ENCODE results near the gene TMEM134.
"Not testable (repeated sequence)": the region's sequence is repeated elsewhere in the genome, so short reads cannot be mapped to it uniquely, and the experiment has no call there.

Gene TMEM134, protein sequence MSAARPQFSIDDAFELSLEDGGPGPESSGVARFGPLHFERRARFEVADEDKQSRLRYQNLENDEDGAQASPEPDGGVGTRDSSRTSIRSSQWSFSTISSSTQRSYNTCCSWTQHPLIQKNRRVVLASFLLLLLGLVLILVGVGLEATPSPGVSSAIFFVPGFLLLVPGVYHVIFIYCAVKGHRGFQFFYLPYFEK

DNA sequence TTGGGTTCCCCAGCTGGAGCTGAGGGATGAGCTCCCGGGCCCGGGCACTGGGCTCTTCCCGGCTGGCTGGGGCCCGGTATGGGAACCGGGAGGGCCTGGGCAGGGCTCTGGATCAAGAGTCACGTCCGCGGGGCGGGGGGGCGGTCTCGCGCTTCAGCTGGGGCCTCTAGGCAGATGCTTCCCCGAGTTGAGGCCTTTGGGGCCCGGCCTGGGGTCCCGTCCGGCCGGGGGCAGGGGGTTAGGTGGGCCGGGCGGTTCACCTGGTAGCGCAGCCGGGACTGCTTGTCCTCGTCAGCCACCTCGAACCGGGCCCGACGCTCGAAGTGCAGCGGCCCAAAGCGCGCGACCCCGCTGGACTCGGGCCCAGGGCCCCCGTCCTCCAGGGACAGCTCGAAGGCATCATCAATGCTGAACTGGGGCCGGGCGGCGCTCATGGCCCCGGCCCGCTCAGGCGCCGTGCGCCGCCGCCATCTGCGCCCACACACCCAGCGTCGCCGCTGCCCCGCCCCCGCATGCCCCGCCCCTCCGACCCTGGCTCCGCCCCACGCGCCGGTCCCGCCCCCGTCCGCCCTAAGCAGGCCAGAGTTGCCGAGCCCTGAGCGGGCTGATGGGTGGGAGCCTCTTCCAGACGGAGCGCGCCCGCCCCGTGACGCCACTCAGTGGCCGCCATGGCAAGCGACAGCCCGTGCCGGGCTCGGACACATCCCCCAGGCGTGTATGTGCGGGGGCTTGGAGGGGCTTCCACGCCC lies at the start of gene TMEM134:
TSS of gene TMEM134 (minus strand) at position 493 of the 749 bp plus-strand sequence. CDS start at position 434, 59 bp downstream.
- DNase-seq (ENCODE audit: low read depth): peak; percentile 52

DNA sequence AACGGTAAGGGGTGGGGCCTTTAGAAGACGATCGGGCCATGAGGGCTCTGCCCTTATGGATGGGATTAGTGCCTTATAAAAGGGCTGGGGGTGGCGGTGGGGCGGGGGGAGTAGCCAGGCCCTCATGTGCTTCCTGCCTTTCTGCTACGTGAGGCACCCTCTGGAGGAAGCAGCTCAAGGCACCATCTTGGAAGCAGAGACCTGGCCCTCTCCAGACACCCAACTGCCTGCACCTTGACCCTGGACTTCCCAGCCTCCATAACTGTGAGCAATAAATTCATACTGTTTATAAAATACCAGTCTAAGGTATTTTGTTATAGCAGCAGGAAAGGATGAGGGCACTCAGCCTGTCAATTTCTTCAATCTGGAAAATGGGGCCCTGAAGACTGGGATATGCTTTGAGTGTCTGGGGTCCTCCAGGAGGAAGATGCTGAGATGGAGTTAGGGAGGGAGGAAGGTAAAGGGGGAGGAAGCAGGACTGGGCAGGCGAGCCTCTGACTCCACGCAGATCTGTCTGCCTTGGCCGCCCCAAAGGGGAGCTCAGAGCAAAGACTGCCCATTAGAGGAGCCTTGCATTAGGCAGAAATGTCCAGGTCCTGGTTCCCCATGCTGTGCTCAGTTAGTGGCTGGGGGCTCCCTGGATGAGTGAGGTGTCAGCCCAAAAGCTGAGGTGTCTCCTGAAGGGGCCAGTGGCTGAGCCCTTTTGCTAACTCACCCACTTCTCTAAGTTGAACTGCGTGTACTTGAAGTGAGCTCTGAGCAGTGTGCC lies 48.9 kb upstream of the TMEM134 start:
- no peak for DNase-seq (ENCODE audit: low read depth)

DNA sequence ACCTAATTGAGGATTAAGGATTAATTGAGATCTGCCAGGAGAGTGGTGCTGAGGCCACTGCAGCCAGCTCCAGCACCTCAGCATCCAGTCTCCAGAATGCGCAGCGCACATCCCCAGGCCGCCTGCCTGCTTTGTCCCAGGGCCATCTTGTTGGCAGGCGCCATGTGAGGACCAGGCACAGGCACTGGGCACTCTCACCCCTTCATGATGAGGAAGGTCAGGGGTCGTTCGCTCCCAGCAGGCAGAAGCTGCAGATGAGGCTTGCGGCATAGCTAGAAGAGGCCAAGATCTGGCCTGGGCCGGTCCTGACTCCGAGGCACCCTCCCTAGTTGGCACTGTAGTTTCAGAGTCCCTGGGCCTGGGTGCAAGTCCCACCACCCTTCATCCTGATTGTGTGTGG lies 47.8 kb upstream of the TMEM134 start:
- no peak for DNase-seq (ENCODE audit: low read depth)

DNA sequence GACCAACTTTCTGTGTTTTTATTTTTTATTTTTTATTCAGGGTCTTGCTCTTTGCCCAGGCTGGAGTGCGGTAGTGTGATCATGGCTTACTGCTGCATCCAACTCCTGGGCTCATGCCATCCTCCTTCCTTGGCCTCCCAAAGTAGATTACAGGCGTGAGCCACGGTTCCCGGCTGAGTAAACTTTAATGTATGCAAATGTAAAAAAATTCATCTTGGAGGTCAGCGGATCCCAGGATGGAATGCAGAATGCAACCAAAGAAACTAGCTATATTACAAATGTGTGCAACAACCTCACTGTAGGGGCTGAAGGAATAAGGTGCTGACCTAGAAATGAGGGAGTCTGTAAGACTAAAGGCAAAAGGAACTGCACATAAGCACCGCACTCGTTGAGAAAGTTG lies 45.1 kb upstream of the TMEM134 start:
- DNase-seq (ENCODE audit: low read depth): no peak

DNA sequence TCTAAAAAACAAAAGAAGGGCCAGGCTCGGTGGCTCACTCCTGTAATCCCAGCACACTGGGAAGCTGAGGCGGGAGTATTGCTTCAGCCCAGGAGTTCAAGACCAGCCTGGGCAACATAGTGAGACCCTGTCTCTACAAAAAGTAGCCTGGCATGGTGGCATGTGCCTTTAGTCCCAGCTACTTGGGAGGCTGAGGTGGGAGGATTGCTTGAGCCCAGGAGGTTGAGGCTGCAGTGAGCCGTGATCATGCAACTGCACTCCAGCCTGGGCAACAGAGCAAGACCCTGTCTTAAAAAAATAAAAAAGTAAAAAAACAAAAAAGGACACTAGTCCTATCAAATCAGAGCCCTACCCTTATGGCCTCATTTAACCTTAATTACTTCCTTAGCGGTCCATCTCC lies 42.5 kb upstream of the TMEM134 start:
- DNase-seq (ENCODE audit: low read depth): not testable (repeated sequence)

DNA sequence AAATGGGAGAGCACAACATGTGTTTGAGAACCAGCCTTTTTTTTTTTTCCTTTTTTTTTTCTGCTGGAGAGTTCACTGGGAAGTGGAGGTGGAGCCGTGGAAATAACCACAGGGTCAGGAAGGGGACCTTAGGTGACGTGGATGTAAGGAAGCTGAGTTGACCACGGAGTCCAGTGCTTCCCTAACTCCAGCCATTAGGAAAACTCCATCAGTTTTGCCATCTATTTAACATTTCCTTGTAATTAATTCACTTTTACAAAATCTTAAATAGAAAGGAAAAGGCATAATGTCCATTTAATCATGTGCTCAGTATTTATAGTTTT lies 40.9 kb upstream of the TMEM134 start:
- DNase-seq (ENCODE audit: low read depth): no peak

DNA sequence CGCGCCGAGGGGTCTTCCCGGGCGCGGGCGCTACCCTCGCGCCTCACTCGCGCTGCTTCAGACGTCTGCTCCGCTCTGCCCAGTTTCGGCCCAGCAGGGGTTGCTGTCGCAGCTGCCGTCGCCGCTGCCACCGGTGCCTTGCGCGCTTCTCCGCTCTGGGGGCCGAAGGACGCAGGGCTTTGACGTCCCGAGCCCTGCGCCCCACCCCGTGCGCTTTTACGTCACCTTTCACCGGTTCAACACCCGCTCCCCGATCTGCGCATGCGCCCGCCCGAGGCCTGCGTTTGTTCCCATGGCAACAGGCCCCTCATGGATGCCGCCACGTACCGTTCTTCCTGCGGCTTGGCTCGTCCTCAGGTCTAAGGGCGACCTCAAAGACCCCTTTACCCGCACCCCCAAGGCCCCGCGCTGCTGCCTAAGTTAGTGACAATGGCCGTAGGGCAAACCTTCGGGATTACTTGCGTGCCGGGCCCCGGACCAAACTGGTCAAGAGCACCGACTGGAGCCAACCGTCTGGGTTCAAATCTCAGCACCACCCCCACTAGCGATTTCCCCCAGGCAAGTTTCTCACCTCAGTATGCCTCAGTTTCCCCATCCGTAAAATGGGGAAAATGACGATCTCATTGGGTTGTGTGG lies 39.6 kb upstream of the TMEM134 start:
- peak; percentile 80 for DNase-seq (ENCODE audit: low read depth)

DNA sequence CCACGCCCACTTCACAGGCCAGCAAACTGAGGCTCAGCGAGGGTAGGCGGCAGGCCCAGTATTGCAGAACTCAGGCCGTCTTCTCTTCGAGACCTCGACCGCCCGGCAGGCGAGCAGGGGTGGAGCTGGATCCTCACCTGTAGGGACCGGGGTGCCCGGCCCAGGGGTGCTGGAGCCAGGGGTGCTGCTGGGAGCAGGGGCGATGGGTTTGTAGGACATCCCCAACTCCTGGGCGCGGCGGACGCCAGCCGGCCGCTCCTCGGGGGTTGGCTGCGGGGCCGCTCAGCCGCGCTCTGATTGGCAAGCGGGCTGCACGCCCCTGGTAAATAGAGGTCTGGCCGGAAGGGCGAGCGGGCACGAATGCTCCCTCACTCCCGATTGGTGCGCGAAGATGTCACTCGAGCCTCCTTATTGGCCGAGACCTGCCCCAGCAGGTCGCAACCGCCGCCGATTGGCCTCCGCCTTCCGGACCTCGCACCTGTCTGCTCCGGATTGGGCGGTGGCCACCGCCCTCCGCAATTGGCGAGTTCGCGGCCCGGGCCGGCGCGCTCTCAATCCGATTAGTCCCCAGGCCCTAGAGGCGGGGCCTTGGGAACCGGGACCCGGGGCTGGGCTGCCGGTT lies 38.9 kb upstream of the TMEM134 start, which contains the start of gene CDK2AP2:
TSS of gene CDK2AP2 (minus strand) at position 299 of the 622 bp plus-strand sequence. CDS start at position 219, 80 bp downstream.
- DNase-seq (ENCODE audit: low read depth): peak; percentile 99

DNA sequence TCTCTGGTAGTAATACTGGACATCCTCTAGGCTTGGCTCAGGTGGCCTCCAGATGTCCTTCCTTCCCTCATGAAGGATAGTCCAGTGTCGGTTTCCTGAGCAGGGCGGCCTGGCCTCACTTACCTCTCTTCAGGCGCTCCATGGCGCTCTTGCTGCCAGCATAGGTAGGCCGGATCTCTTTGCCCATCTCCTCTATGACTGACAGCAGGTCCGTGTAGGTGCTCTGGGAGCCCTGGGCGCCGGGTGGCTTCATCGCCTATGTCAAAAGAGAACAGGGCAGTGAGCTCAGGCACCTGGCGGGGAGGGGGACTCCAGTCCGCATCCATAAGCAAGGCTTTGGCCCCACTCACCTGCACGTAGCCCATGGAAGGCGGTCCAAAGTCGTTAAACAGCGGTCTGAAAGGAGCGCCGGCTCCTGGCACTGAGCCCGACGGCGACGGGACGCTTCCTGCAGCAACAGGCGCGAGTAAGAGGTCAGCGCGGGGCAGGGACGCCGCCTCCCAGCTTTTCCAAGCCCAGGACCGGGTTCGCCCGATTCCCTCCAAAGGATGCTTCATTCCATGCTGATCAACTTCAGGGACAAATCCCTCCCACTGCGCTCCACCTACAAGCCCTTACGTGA lies 38.3 kb upstream of the TMEM134 start:
- peak; percentile 50 for DNase-seq (ENCODE audit: low read depth)

DNA sequence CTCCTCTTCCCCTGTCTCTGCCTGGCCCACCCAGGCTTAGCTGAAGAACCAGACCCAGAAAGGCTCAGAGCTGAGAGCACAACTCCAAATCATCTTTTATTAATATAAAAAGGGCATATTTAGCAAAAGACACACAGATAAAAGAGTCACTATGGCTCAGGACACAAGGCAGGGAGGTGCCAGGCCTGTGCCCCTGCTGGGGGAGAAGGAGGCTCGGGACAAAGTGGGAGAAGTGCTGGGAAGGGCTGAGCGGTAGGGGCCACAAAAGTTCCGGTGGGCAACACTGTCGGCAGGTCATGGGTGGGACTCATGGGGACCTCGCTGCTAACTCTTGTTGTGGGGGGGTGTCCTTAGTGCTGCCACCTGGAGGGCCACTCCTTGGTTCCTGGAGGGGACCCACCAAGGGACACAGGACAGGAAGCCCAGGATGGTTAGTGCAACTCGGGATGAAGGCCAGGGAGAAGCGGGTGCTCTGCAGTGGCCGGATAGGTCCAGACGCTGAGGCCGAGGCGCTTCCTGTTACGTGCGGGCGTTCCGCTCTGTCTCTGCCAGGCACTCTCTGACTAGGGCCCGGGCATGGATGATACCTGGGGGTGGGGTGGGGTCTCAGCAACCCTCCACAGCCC lies 37.5 kb upstream of the TMEM134 start:
- DNase-seq (ENCODE audit: low read depth): no peak

DNA sequence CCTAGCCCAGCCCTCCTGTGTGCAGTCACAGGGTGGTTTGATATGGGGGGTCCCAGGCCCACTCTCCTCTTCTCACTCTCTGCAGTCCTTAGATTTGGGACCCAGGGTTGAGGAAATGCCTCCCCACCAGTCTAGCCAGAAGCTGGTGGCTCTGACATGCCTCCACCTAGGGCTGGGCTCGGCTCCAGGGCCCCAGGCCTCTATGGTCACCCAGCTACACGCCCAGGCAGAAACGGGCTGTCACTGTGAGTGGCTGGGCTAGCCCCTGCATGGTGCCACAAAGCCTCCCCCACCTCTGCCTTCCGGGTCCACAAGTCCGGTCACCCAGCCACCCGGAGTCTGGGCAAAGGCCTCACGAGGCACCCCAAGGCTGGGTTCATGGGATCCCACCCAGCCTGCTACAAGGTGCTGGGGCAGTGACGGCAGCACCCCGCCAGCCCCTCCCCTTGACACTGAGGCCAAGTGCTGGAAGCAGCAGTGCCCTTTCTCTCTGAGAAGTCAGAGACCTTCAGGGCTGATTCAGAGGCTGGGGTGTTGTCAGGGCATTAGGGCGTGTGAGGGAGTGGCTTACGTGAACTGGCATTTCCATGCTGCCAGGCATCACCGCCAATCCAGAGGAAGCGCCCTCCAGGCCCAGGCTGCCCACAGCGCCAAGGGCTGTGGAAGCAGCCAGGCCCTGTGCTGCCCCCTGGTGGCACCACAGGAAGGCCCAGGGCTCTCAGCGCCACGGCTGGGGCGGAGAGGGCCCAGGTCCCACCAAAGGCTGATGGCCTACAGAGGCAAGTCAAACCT lies 36.8 kb upstream of the TMEM134 start:
- DNase-seq (ENCODE audit: low read depth): peak; percentile 10

DNA sequence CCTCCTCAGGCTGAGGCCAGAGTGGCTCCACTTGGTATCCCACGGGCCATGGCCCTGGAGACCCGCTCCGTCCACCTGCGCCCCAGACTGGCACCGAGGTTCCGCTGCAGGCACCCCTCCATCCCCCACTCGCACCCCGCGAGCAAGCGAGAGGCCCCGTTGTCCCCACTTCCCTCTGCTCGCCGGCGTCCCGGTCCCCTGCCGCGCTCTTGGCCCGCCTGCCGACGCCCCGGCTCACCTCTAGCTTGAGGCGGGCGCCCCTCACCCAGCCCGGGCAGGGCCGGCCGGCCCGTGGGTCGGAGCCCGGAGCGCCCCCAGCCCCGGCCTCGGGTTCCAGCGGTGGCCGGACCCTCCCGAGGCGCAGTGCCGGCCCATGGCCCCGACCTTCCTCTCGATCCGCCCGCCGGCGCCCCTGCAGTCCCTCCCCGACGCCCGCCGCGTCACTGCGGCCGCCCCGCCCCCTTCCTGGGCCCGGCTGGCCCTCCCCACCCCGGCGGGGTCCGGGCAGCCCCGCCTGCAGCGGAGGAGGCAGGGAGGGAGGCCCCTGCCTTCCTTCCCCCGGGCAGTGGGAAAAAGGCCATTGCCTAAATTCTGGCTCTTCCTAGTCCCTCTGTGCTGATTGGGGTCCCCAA lies 36.0 kb upstream of the TMEM134 start, which contains the start of gene PITPNM1:
TSS of gene PITPNM1 (minus strand) at position 414 of the 632 bp plus-strand sequence. CDS start 1,183 bp downstream, outside the sequence.
- no peak for DNase-seq (ENCODE audit: low read depth)

DNA sequence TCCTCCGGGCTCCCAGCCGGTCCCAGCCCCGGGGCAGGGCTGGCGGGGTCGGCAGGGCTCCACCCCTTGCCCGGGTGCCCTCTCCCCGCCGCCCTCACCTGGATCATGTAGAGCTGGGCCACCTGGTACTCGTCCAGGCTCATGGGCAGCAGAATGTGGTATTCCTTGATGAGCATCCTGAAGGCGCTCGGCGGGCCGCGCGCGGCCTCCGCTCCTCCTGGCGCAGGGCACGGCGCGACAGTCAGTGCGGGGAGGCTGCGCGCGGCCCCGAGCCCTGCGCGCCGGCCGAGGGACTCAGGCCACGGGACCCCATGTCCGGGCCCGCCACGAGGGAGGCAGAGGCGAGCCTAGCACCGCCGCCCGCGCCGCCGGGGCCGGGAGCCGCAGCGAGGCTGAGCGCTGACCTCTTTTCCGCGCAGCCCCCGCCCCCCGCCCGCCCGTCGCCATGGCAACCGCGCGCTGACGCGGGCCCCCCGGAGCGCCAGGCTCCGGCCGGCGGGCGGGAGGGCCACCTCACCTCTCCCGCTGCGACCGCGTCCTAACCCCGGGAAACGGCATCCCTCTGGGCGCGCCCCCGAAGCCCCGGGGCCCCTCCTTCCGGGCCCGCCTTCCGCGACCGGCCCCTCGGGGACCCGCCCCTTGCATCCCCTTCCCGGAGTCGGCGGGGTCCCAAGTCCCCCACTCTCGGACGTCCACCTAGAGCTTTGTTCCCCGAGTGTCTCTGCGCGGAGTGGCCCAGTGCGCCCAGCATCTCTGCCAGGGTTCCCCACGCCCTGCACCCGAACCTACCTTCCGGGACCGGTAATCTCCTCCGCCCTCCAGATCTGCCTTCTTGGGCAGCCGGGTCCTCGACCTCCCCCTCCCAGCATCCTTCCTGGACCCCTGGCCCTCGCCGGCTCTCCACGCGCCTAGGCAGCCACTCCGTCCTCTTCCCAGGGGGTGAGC lies 35.2 kb upstream of the TMEM134 start:
- no peak for DNase-seq (ENCODE audit: low read depth)

DNA sequence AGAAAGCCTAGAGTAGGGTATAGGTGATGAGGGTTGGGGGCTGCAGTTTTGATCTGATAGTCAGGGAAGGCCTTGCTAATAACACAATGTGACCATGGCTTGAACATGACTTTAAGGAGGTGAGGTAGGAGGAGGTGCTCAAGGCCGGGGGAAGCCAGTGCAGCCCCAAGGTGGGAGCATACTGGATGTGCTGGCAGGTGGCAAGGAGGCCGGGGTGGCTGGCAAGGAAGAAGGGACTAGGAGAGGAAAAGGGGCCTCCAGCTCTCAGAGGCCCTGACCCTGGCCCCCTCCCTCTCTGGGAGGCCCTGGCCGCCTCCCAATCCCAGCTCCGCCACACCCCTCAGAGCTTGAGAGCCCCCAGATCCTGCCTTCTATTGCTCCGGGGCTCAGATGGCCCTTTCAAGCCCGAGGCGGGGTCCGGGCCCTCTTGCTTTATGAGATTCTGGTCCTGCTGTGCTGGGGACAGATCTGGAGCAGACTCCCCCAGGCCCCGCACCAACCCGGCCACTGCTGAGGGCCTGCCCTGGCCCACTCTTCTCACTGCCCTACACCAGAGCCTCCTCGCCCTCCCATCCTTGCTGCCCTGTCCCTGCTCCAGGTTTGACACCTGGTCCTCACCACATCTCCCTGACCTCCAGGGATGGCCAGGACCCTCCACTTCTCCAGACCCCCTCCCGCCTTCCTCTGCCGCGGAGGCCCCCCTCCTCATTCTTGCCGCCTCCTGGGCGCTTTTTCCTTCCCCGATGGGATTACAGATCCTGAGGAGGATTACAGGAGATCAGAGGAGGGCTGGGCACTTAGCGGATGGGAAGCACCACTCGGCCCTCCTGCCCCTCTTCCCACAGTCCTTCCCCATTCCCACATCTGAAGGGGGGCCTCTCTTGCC lies 34.3 kb upstream of the TMEM134 start:
- no peak for DNase-seq (ENCODE audit: low read depth)

DNA sequence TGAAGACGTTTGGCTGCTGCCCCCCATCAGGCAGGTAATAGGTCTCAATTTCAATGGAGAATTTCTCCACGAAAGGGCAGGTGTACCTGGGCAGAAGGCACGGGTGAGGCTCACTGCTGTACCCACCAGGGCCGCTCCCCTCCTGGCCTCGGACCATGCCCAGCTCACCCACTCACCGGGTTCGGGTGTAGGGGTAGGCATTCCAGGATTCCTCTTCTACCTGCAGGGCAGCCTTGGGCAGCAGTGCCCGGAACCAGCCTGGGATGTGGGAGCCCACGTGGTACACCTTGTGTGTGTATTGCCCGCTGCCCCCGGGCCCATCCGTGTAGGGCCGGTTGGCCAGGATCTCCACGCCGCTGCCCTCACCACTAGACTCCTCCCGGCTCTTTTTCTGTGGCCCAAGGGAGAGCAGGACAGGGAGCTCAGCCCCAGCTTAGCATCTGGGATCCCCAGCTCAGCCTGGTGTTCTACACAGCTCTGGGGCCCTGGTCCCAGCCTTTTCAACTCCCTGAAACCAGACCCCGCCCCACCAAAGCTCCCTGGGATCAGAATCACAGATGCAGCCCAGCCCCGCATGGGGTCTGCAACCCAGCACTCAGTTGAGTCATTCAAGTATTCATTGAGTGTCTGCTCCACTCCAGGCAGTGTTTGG lies 33.4 kb upstream of the TMEM134 start:
- no peak for DNase-seq (ENCODE audit: low read depth)

DNA sequence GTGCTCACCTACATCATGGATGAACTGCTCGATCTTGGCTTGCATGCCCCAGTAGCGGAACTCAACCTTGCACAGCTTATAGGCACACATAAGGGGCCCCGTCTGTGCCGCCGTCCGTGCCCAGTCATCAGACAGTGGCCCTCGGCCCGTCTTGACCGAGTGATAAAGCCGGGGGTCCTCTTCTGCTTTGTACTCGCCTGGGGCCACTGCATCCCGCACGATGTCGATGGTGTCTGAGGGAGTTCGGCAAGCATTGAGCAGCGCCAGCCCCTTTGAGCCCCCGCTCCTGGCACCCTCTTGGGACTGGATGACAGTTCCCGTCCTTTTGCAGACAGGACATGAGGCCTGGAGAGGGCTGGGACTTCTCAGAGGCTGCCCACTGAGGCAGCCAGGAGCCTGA lies 32.8 kb upstream of the TMEM134 start:
- DNase-seq (ENCODE audit: low read depth): no peak

Measured in non-pigmented ciliary epithelial cell (primary cell).